Measurements from ENCODE around the gene IZUMO4.
"Not testable (repeated sequence)": the region's sequence is repeated elsewhere in the genome, so short reads cannot be mapped to it uniquely, and the experiment has no call there.

IZUMO4 gene

DNA sequence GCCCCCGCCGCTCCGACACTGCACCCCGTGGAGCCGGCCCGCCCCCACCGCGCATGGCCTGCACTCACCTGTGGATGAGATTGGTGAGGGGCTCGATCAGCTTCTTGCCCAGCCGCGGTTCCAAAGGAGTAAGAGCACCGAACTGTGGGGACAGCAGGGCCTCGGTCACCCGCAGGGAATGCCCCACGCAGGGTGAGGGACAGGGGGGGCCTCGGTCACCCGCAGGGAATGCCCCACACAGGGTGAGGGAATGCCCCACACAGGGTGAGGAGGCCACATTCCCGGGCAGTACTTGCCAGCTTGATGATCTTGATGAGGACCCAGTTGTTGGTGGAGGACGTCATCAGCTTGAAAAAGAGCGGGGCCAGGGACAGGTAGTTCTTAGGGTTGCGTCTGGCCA lies 32.3 kb downstream of the IZUMO4 start:
- H2AFZ ChIP-seq (ENCODE audit: low read length): no peak overlapping the region
- TF ChIP-seq EZH2phosphoT487 (IDR thresholded peaks at IDR 0.05; ENCODE audit: low read length): no peak
- no peak for TF ChIP-seq EZH2 (optimal IDR thresholded peaks at IDR 0.05; ENCODE audit: low read depth, low read length)
- no peak overlapping the region for H3K27ac ChIP-seq (ENCODE audit: low read length)
- H3K9ac ChIP-seq (ENCODE audit: low read length): no peak overlapping the region
- no peaks in the 10 kb centered on the region for H4K20me1 ChIP-seq (ENCODE audit: insufficient read depth, low read length)
- H3K36me3 ChIP-seq (replicated peaks; ENCODE audit: insufficient read depth, low read length): 0 out of 2 replicates have a peak, but pooled peaks cover 4% of the 10 kb centered on the region
- no peak overlapping the region for H3K4me3 ChIP-seq (ENCODE audit: low read length)
- H3K9me3 ChIP-seq (replicated peaks; ENCODE audit: insufficient read depth, low read length): no peaks in the 10 kb centered on the region
- peaks cover 52% of the 10 kb centered on the region for H3K79me2 ChIP-seq (ENCODE audit: low read length)
- H3K9me2 ChIP-seq (replicated peaks; ENCODE audit: insufficient read depth, low read length): no peaks in the 10 kb centered on the region
- H3K4me1 ChIP-seq (ENCODE audit: low read length): no peaks in the 10 kb centered on the region
- DNase-seq: no peak
- no peaks in the 10 kb centered on the region for H3K27me3 ChIP-seq (replicated peaks; ENCODE audit: insufficient read depth, low read length)
- no peaks in the 10 kb centered on the region for H3F3A ChIP-seq (ENCODE audit: insufficient read depth, low read length)
- H3K4me2 ChIP-seq (ENCODE audit: low read depth, low read length): no peak overlapping the region

DNA sequence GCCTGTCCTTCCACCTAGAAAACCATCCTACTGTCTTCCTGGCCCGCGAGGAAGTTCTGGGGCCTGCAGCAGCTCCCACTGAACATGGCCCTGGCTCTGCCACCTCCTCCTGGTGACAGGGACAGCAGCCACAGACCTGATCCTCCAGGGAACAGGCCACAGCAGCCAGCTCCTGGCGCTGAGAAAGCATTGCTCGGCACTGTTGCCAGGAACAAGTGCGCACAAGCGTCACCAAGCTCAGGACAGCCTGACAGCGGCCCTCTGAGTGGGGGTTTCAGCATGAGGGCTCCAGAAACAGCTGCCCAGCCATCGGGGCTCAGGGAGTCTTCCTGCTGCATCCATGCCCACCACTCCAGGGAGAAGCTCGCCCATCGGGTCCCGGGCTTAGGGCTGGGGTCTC lies 32.8 kb downstream of the IZUMO4 start:
- TF ChIP-seq CTCF (IDR thresholded peaks at IDR 0.05; ENCODE audit: low read length): no peak
- H3K36me3 ChIP-seq (replicated peaks; ENCODE audit: insufficient read depth, low read length): 0 out of 2 replicates have a peak, but pooled peaks cover 4% of the 10 kb centered on the region
- no peaks in the 10 kb centered on the region for H3K4me1 ChIP-seq (ENCODE audit: low read length)
- no peaks in the 10 kb centered on the region for H3F3A ChIP-seq (ENCODE audit: insufficient read depth, low read length)
- no peak for DNase-seq
- no peak overlapping the region for H3K4me2 ChIP-seq (ENCODE audit: low read depth, low read length)
- H3K9me2 ChIP-seq (replicated peaks; ENCODE audit: insufficient read depth, low read length): no peaks in the 10 kb centered on the region
- H2AFZ ChIP-seq (ENCODE audit: low read length): no peak overlapping the region
- H3K9ac ChIP-seq (ENCODE audit: low read length): no peak overlapping the region
- H3K27me3 ChIP-seq (replicated peaks; ENCODE audit: insufficient read depth, low read length): no peaks in the 10 kb centered on the region
- H3K4me3 ChIP-seq (ENCODE audit: low read length): no peak overlapping the region
- H3K79me2 ChIP-seq (ENCODE audit: low read length): peaks cover 53% of the 10 kb centered on the region
- H3K9me3 ChIP-seq (replicated peaks; ENCODE audit: insufficient read depth, low read length): no peaks in the 10 kb centered on the region
- H3K27ac ChIP-seq (ENCODE audit: low read length): no peak overlapping the region
- H4K20me1 ChIP-seq (ENCODE audit: insufficient read depth, low read length): no peaks in the 10 kb centered on the region

DNA sequence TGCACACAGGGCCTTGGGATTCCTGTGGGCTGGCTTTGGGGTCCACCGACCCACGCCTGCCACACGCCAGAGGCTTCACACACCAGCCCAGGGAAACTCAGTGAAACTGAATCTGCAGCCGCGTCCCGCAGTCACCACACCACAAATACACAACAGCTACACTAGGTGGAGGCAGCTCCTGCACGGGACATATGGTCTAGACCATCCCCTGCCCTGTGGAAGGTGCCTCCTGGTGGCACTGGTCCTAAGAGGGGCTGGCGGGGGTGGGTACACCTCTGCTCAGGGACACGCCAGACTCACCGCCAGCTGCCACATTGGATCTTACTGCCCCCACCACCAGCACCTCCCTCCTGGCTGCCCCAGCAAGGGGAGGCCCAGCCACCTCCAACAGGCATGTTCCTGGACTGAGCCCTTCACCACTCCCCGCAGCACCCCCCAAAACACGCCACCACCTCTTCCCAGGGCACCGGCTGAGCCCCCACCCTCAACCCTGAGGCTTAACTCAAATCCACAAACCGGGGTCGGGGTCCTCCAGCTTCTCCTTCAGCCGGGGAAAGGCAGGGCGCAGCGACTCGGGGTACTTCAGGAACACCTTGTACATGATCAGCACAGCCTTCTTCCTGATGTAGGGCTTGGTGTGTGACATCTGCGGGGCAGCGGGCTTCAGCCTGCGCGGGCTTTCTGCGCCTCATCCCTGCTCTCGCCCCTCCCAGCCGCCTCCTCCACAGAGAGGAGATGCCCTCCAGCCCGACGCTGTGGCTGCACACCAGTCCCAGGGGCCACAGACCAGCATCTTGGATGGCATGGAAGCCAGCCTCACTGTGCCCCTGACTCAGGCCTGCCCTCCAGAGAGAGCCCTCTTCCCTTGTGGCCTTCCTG lies 33.4 kb downstream of the IZUMO4 start:
- Histone ChIP-seq H3K27ac (ENCODE audit: low read length) (no peak overlapping the region), H3K79me2 (ENCODE audit: low read length) (peaks cover 53% of the 10 kb centered on the region), H2AFZ (ENCODE audit: low read length) (no peak overlapping the region), H3K9me3 (replicated peaks; ENCODE audit: insufficient read depth, low read length) (no peaks in the 10 kb centered on the region), H3K36me3 (replicated peaks; ENCODE audit: insufficient read depth, low read length) (0 out of 2 replicates have a peak, but pooled peaks cover 4% of the 10 kb centered on the region), H3K27me3 (replicated peaks; ENCODE audit: insufficient read depth, low read length) (no peaks in the 10 kb centered on the region), H3K9ac (ENCODE audit: low read length) (no peak overlapping the region), H3K4me3 (ENCODE audit: low read length) (no peak overlapping the region), H3K9me2 (replicated peaks; ENCODE audit: insufficient read depth, low read length) (no peaks in the 10 kb centered on the region), H3K4me1 (ENCODE audit: low read length) (no peaks in the 10 kb centered on the region), H3K4me2 (ENCODE audit: low read depth, low read length) (no peak overlapping the region), H4K20me1 (ENCODE audit: insufficient read depth, low read length) (no peaks in the 10 kb centered on the region), H3F3A (ENCODE audit: insufficient read depth, low read length) (no peaks in the 10 kb centered on the region)
- DNase-seq: no peak
- TF ChIP-seq CTCF (IDR thresholded peaks at IDR 0.05; ENCODE audit: low read length) (no peak), EZH2phosphoT487 (IDR thresholded peaks at IDR 0.05; ENCODE audit: low read length) (no peak), EZH2 (optimal IDR thresholded peaks at IDR 0.05; ENCODE audit: low read depth, low read length) (no peak)

GRCh38 chr19:2131012-2131975 lies 34.6 kb downstream of the IZUMO4 start:
- not testable (repeated sequence) for H3K4me3 ChIP-seq (ENCODE audit: low read length); H4K20me1 ChIP-seq (ENCODE audit: insufficient read depth, low read length)

More at GRCh38 chr19:2131012-2131975, 34.6 kb downstream of the IZUMO4 start:
- H3F3A ChIP-seq (ENCODE audit: insufficient read depth, low read length); H3K27ac ChIP-seq (ENCODE audit: low read length); H2AFZ ChIP-seq (ENCODE audit: low read length); H3K9me3 ChIP-seq (replicated peaks; ENCODE audit: insufficient read depth, low read length); H3K4me1 ChIP-seq (ENCODE audit: low read length); H3K4me2 ChIP-seq (ENCODE audit: low read depth, low read length); H3K36me3 ChIP-seq (replicated peaks; ENCODE audit: insufficient read depth, low read length); DNase-seq; H3K9ac ChIP-seq (ENCODE audit: low read length); H3K27me3 ChIP-seq (replicated peaks; ENCODE audit: insufficient read depth, low read length); H3K9me2 ChIP-seq (replicated peaks; ENCODE audit: insufficient read depth, low read length): not testable (repeated sequence)
- peaks cover 63% of the 10 kb centered on the region for H3K79me2 ChIP-seq (ENCODE audit: low read length)
